OCI-LY3 (cell line): ENCODE results near the gene WWC1.

Experiments
- H2AFZ ChIP-seq: fragments of 200-600, 300-600 bp; shearing (Covaris generic); 2 replicates; pipeline ENCODE4 v1.6.0; 2014; ENCODE audit warnings: antibody characterized with exemption, low read depth, low read length
- H3K27ac ChIP-seq: fragments of 200-600, 300-600 bp; sonication (generic); 2 replicates; pipeline ENCODE4 v1.5.1; 2014; ENCODE audit warnings: mild to moderate bottlenecking, low read length, moderate library complexity, mixed read lengths
- H3K27me3 ChIP-seq: fragments of 200-600, 300-600 bp; sonication (generic); 2 replicates; pipeline ENCODE4 v1.6.1; 2014; ENCODE audit warnings: low read depth, low read length, mixed read lengths
- H3K36me3 ChIP-seq: fragments of 200-600, 300-600 bp; sonication (generic); replicated peaks from 2 replicates; pipeline ENCODE3; 2014; ENCODE audit warnings: low read depth, low read length, mixed read lengths
- H3K4me1 ChIP-seq: fragments of 300-600, 200-600 bp; sonication (generic); 2 replicates; pipeline ENCODE4 v1.6.1; 2014; ENCODE audit warnings: low read length, mixed read lengths
- H3K4me2 ChIP-seq: fragments of 200-600, 300-600 bp; sonication (generic); 2 replicates; pipeline ENCODE4 v1.6.1; 2014; ENCODE audit warnings: low read length, mixed read lengths
- H3K4me3 ChIP-seq: fragments of 300-600, 200-600 bp; sonication (generic); 2 replicates; pipeline ENCODE4 v1.5.1; 2014; ENCODE audit warnings: antibody characterized with exemption, mild to moderate bottlenecking, low read length, moderate library complexity
- H3K79me2 ChIP-seq: fragments of 300-600, 200-600 bp; shearing (Covaris generic); 2 replicates; pipeline ENCODE4 v1.6.1; 2014; ENCODE audit warnings: mild to moderate bottlenecking, low read length, mixed read lengths
- H3K9ac ChIP-seq: fragments of 300-600, 200-600 bp; shearing (Covaris generic); 2 replicates; pipeline ENCODE4 v1.6.0; 2014; ENCODE audit warnings: mild to moderate bottlenecking, low read length, moderate library complexity
- H3K9me3 ChIP-seq: fragments of 200-600, 300-600 bp; shearing (Covaris generic); 2 replicates; pipeline ENCODE4 v1.6.1; 2014; ENCODE audit warnings: low read length, mixed read lengths; ENCODE audit not compliant: insufficient read depth
- H4K20me1 ChIP-seq: fragments of 200-600, 300-600 bp; sonication (generic); 2 replicates; pipeline ENCODE4 v1.6.1; 2016; ENCODE audit warnings: low read length, mixed read lengths; ENCODE audit not compliant: insufficient read depth
- CTCF ChIP-seq: fragments of 200-600, 300-600 bp; sonication (generic); IDR thresholded peaks from 2 replicates; pipeline ENCODE4 v1.5.1; 2014; ENCODE audit warnings: antibody characterized with exemption, low read length, low read depth
- EZH2phosphoT487 ChIP-seq: fragments of 200-600 bp; shearing (Covaris generic); IDR thresholded peaks from 2 replicates; pipeline ENCODE4 v1.6.1; 2018; ENCODE audit warnings: antibody characterized with exemption, mixed run types, low read depth

WWC1 gene

GRCh38 chr5:168291964-168292785 is 730 bp downstream of the WWC1 start:
- TF ChIP-seq CTCF (no peak), EZH2phosphoT487 (no peak)
- H3K9me3 ChIP-seq, result no peaks in the 10 kb centered on the region
- H3K27me3 ChIP-seq, result no peaks in the 10 kb centered on the region
- H3K4me2 ChIP-seq, result peak overlapping the region; percentile 77
- H3K79me2 ChIP-seq, result peaks cover 29% of the 10 kb centered on the region
- peak overlapping the region; percentile 90 for H3K4me3 ChIP-seq
- 0 out of 2 replicates have a peak, but pooled peaks cover 9% of the 10 kb centered on the region for H4K20me1 ChIP-seq
- H3K27ac ChIP-seq, result no peak overlapping the region
- no peaks in the 10 kb centered on the region for H3K36me3 ChIP-seq
- H3K4me1 ChIP-seq, result peaks cover 49% of the 10 kb centered on the region
- no peak overlapping the region for H2AFZ ChIP-seq
- peak overlapping the region; percentile 61 for H3K9ac ChIP-seq

GRCh38 chr5:168292786-168293696 is 1.6 kb downstream of the WWC1 start:
- H3K9me3 ChIP-seq, result no peaks in the 10 kb centered on the region

GRCh38 chr5:168295574-168296201 is 4.2 kb downstream of the WWC1 start:
- Histone ChIP-seq H3K4me3 (no peak overlapping the region), H3K27ac (no peak overlapping the region), H4K20me1 (0 out of 2 replicates have a peak, but pooled peaks cover 13% of the 10 kb centered on the region), H3K4me2 (no peak overlapping the region), H3K9me3 (no peaks in the 10 kb centered on the region), H3K9ac (no peak overlapping the region), H3K4me1 (peaks cover 14% of the 10 kb centered on the region), H3K79me2 (peaks cover 29% of the 10 kb centered on the region), H3K27me3 (no peaks in the 10 kb centered on the region), H3K36me3 (no peaks in the 10 kb centered on the region), H2AFZ (no peak overlapping the region)
- no peak for TF ChIP-seq CTCF
- TF ChIP-seq EZH2phosphoT487, result no peak

More at GRCh38 chr5:168292786-168293696, 1.6 kb downstream of the WWC1 start:
- no peaks in the 10 kb centered on the region for H3K27me3 ChIP-seq
- TF ChIP-seq CTCF (no peak), EZH2phosphoT487 (no peak)
- no peak overlapping the region for H2AFZ ChIP-seq
- H4K20me1 ChIP-seq, result 0 out of 2 replicates have a peak, but pooled peaks cover 9% of the 10 kb centered on the region
- H3K4me1 ChIP-seq, result peaks cover 40% of the 10 kb centered on the region
- H3K36me3 ChIP-seq, result no peaks in the 10 kb centered on the region
- peak overlapping the region; percentile 77 for H3K4me2 ChIP-seq
- H3K4me3 ChIP-seq, result peak overlapping the region; percentile 90
- no peak overlapping the region for H3K27ac ChIP-seq
- peak overlapping the region; percentile 61 for H3K9ac ChIP-seq
- H3K79me2 ChIP-seq, result peaks cover 29% of the 10 kb centered on the region
